H9 (cell line): ENCODE results near the gene OPRD1. TPM values are rescaled to one million over a fixed set of nuclear protein-coding genes. Genes with fewer than 3 reads are reported as not detected.

Experiments
- DNase-seq: peaks from one replicate; pipeline ENCODE4 v3.0.0-alpha.2; 2017
- H2AFZ ChIP-seq: one replicate; pipeline ENCODE4 v1.6.1; 2013; ENCODE audit warnings: mild to moderate bottlenecking, low read length, control low read depth, moderate library complexity
- H2AK5ac ChIP-seq: 2 replicates; pipeline ENCODE4 v1.6.1; 2013; ENCODE audit warnings: low read length, control low read depth, mixed read lengths; ENCODE audit not compliant: insufficient read length
- H2BK120ac ChIP-seq: one replicate; pipeline ENCODE4 v1.6.1; 2013; ENCODE audit warnings: low read depth, mild to moderate bottlenecking, low read length, control low read depth, inconsistent platforms; ENCODE audit not compliant: poor library complexity, severe bottlenecking
- H2BK12ac ChIP-seq: 2 replicates; pipeline ENCODE4 v1.6.1; 2013; ENCODE audit warnings: low read length, control low read depth, mixed read lengths, low read depth; ENCODE audit not compliant: insufficient read length
- H2BK15ac ChIP-seq: 2 replicates; pipeline ENCODE4 v1.6.1; 2013; ENCODE audit warnings: low read depth, low read length, control low read depth
- H2BK20ac ChIP-seq: one replicate; pipeline ENCODE4 v1.6.1; 2013; ENCODE audit warnings: low read depth, mild to moderate bottlenecking, low read length, control low read depth, inconsistent platforms; ENCODE audit not compliant: poor library complexity, severe bottlenecking
- H2BK5ac ChIP-seq: 2 replicates; pipeline ENCODE4 v1.6.1; 2013; ENCODE audit warnings: low read length, control low read depth, mixed read lengths; ENCODE audit not compliant: insufficient read length
- H3K14ac ChIP-seq: 2 replicates; pipeline ENCODE4 v1.6.1; 2013; ENCODE audit warnings: low read length, control low read depth; ENCODE audit not compliant: insufficient read depth
- H3K18ac ChIP-seq: 2 replicates; pipeline ENCODE4 v1.6.1; 2013; ENCODE audit warnings: low read depth, mild to moderate bottlenecking, mixed read lengths, low read length, control low read depth; ENCODE audit not compliant: insufficient read length
- H3K23ac ChIP-seq: 2 replicates; pipeline ENCODE4 v1.6.1; 2013; ENCODE audit warnings: low read length, control low read depth, mixed read lengths, low read depth; ENCODE audit not compliant: insufficient read length
- H3K23me2 ChIP-seq: 2 replicates; pipeline ENCODE4 v1.6.1; 2013; ENCODE audit warnings: low read depth, mild to moderate bottlenecking, mixed read lengths, low read length, control low read depth; ENCODE audit not compliant: insufficient read length, poor library complexity, severe bottlenecking
- H3K27ac ChIP-seq: 2 replicates; pipeline ENCODE4 v1.5.1; 2013; ENCODE audit warnings: low read length, control low read depth, mixed read lengths, low read depth; ENCODE audit not compliant: insufficient read length
- H3K27me3 ChIP-seq: 2 replicates; pipeline ENCODE4 v1.6.1; 2013; ENCODE audit warnings: low read length, control low read depth, inconsistent platforms; ENCODE audit not compliant: insufficient read depth
- H3K4ac ChIP-seq: 2 replicates; pipeline ENCODE4 v1.6.1; 2013; ENCODE audit warnings: low read depth, mild to moderate bottlenecking, control low read depth, inconsistent platforms, low read length, moderate library complexity
- H3K4me1 ChIP-seq: 2 replicates; pipeline ENCODE4 v1.6.1; 2013; ENCODE audit warnings: low read length, control low read depth, inconsistent platforms; ENCODE audit not compliant: insufficient read depth
- H3K4me2 ChIP-seq: 2 replicates; pipeline ENCODE4 v1.6.1; 2013; ENCODE audit warnings: low read length, control low read depth, mixed read lengths; ENCODE audit not compliant: insufficient read length, insufficient read depth
- H3K56ac ChIP-seq: 2 replicates; pipeline ENCODE4 v1.6.1; 2013; ENCODE audit warnings: low read depth, mild to moderate bottlenecking, mixed read lengths, low read length, control low read depth; ENCODE audit not compliant: insufficient read length
- H3K79me1 ChIP-seq: 2 replicates; pipeline ENCODE4 v1.6.1; 2013; ENCODE audit warnings: low read depth, mild to moderate bottlenecking, moderate library complexity, low read length, control low read depth, inconsistent platforms; ENCODE audit not compliant: insufficient read depth, poor library complexity, severe bottlenecking
- H3K79me2 ChIP-seq: 2 replicates; pipeline ENCODE4 v1.6.1; 2013; ENCODE audit warnings: low read length, control low read depth, inconsistent platforms; ENCODE audit not compliant: insufficient read depth
- H3K9ac ChIP-seq: 2 replicates; pipeline ENCODE4 v1.6.1; 2013; ENCODE audit warnings: low read length, control low read depth, mixed read lengths; ENCODE audit not compliant: insufficient read length; ENCODE audit errors: extremely low read depth
- H3K9me3 ChIP-seq: one replicate; pipeline ENCODE4 v1.6.1; 2013; ENCODE audit warnings: low read depth, low read length, inconsistent platforms; ENCODE audit not compliant: control insufficient read depth
- H3T11ph ChIP-seq: one replicate; pipeline ENCODE4 v1.6.1; 2013; ENCODE audit warnings: mild to moderate bottlenecking, low read length, control low read depth, inconsistent platforms
- H4K20me1 ChIP-seq: one replicate; pipeline ENCODE4 v1.6.1; 2013; ENCODE audit not compliant: control insufficient read depth, insufficient read length, insufficient read depth
- H4K5ac ChIP-seq: 2 replicates; pipeline ENCODE4 v1.6.1; 2013; ENCODE audit warnings: low read depth, mild to moderate bottlenecking, mixed read lengths, low read length, control low read depth; ENCODE audit not compliant: insufficient read length
- H4K8ac ChIP-seq: replicated peaks from 2 replicates; pipeline ENCODE4 v1.6.1; 2013; ENCODE audit warnings: low read length, control low read depth, mixed read lengths, low read depth; ENCODE audit not compliant: insufficient read length
- H4K91ac ChIP-seq: 2 replicates; pipeline ENCODE4 v1.6.1; 2013; ENCODE audit warnings: low read depth, mild to moderate bottlenecking, moderate library complexity, mixed read lengths, low read length, control low read depth; ENCODE audit not compliant: insufficient read length
- H3K27ac Mint-ChIP-seq, 3 experiments: 2 replicates in 2 of 3; 3 replicates in 1 of 3; pipeline ENCODE4 v1.8.0; 2020 to 2021; ENCODE audit warnings: mixed read lengths in 3 of 3, mild to moderate bottlenecking in 1 of 3, moderate library complexity in 1 of 3
- H3K27me3 Mint-ChIP-seq: 2 replicates; pipeline ENCODE4 v1.8.0; 2021; ENCODE audit warnings: low read depth, mild to moderate bottlenecking, moderate library complexity, mixed read lengths
- H3K36me3 Mint-ChIP-seq, 3 experiments: 2 replicates in 2 of 3; 3 replicates in 1 of 3; pipeline ENCODE4 v1.8.0; 2020 to 2021; ENCODE audit warnings: low read depth in 3 of 3, mixed read lengths in 3 of 3; ENCODE audit not compliant: insufficient read depth in 1 of 3
- H3K4me1 Mint-ChIP-seq, 2 experiments: 2 replicates each; pipeline ENCODE4 v1.8.0; 2020; ENCODE audit warnings: mixed read lengths in 2 of 2
- H3K4me3 Mint-ChIP-seq, 2 experiments: 2 replicates in 1 of 2; 3 replicates in 1 of 2; pipeline ENCODE4 v1.8.0; 2020 to 2021; ENCODE audit warnings: mild to moderate bottlenecking in 2 of 2, mixed read lengths in 2 of 2, moderate library complexity in 1 of 2
- H3K9me3 Mint-ChIP-seq, 2 experiments: 2 replicates in 1 of 2; 3 replicates in 1 of 2; pipeline ENCODE4 v1.8.0; 2020; ENCODE audit warnings: mild to moderate bottlenecking in 2 of 2, mixed read lengths in 2 of 2, moderate library complexity in 1 of 2
- WGBS: extraction: QIAGEN DNeasy Blood & Tissue Kit; methylation state at CpG from one replicate; pipeline ENCODE4 v1.1.7; 2013; ENCODE audit warnings: missing lambda C conversion rate, low lambda C conversion rate, mixed read lengths; ENCODE audit not compliant: insufficient read length; ENCODE audit errors: extremely low coverage; 5-methylcytosine and 5-hydroxymethylcytosine counted together
- total RNA-seq: library from RNA; stranded (reverse); gene quantifications from 2 replicates; pipeline ENCODE4 v1.2.1, GENCODE V29; 2021
- TF ChIP-seq, protein P1 (sequence below): fragments of 200-600 bp; sonication (generic); conservative IDR thresholded peaks from 3 replicates; pipeline ENCODE4 v1.8.0; 2021; ENCODE audit warnings: antibody characterized with exemption, mild to moderate bottlenecking

Gene OPRD1
- total RNA-seq, 1 experiment from 2014 or later = 1.8 TPM

DNA sequence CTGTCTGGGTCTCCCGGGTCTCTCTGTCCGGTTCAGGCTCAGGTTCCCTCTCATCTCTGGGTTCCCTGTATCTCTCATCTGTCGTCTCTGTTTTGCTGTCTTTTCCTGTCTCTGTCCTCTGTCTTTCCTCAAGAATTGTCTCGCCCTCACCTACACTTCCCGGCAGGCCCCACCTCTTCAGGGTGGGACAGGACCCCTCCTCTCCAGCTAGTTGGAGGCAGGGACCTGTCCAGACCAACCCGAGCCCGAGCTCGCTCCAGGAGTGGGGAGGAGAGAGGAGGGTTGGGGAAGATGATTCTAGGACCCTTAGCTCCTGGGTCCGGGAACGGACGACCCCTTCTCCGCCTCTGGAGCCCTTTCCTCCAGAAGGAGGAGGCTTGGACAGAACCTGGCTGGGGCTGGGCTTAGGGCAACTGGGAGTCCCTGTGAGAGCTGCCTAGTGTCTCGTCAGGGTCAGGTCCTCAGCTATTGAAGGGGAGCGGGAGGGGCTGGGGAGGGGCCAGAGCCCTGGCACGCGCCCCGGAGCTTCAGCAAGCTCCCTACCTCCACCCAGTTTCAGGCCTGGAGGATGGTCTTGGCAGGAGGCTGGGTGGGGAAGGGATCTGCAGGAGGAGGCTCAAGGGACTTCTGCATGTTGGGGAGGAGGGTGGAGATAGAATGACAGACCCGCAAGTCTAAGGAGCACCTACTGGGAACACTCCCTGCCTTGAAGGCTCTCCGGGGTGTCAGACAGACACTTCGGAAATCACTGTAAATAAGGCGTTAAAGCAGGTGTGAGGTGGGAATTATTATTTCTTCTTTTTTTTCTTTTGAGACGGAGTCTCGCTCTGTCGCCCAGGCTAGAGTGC, 76.1 kb downstream of the OPRD1 start:
- Mint-ChIP-seq H3K27me3 (peaks cover 19% of the 10 kb centered on the region), H3K36me3 (no peaks in the 10 kb centered on the region), H3K4me1 (peaks cover 37 to 40% of the 10 kb centered on the region in 2 experiments), H3K4me3 (peak overlapping the region; percentile 71 to 91), H3K27ac (peak overlapping the region in 1 of 3 experiments; percentile 25; a peak in 1 of 7 replicates), H3K9me3 (peaks cover 0 to 3% of the 10 kb centered on the region in 2 experiments; a peak in 1 of 5 replicates)
- Histone ChIP-seq H4K5ac (no peak overlapping the region), H2AFZ (no peak overlapping the region), H3K14ac (no peak overlapping the region), H2AK5ac (no peak overlapping the region), H3K4me1 (peaks cover 16% of the 10 kb centered on the region; the same call in 1 of the 2 replicates), H3K23me2 (peaks cover 15% of the 10 kb centered on the region), H4K20me1 (no peaks in the 10 kb centered on the region), H3K9me3 (no peaks in the 10 kb centered on the region), H2BK5ac (no peak overlapping the region), H2BK20ac (no peak overlapping the region), H4K8ac (no peak overlapping the region), H3K79me2 (no peaks in the 10 kb centered on the region), H3K79me1 (no peaks in the 10 kb centered on the region), H4K91ac (no peak overlapping the region), H2BK12ac (no peak overlapping the region), H3K18ac (no peak overlapping the region), H2BK15ac (no peak overlapping the region), H3K4me2 (peak overlapping the region; percentile 82), H3K27me3 (no peaks in the 10 kb centered on the region), H2BK120ac (no peak overlapping the region), H3K9ac (peak overlapping the region; percentile 3), H3K4ac (no peak overlapping the region), H3K56ac (no peak overlapping the region), H3K27ac (no peak overlapping the region), H3T11ph (no peak overlapping the region), H3K23ac (no peak overlapping the region)
- DNase-seq = peak; percentile 81
- no CpG with 5 or more reads among the region's 24 CpGs for WGBS
- TF ChIP-seq, protein P1, sequence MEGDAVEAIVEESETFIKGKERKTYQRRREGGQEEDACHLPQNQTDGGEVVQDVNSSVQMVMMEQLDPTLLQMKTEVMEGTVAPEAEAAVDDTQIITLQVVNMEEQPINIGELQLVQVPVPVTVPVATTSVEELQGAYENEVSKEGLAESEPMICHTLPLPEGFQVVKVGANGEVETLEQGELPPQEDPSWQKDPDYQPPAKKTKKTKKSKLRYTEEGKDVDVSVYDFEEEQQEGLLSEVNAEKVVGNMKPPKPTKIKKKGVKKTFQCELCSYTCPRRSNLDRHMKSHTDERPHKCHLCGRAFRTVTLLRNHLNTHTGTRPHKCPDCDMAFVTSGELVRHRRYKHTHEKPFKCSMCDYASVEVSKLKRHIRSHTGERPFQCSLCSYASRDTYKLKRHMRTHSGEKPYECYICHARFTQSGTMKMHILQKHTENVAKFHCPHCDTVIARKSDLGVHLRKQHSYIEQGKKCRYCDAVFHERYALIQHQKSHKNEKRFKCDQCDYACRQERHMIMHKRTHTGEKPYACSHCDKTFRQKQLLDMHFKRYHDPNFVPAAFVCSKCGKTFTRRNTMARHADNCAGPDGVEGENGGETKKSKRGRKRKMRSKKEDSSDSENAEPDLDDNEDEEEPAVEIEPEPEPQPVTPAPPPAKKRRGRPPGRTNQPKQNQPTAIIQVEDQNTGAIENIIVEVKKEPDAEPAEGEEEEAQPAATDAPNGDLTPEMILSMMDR = no peak
